HCT116 (cell line): Measurements from ENCODE around the gene MPIG6B. TPM values are rescaled to one million over a fixed set of nuclear protein-coding genes. Genes with fewer than 3 reads are reported as not detected.

Source experiments
- ATAC-seq: fragments of 200-7000 bp; cut with Tn5 transposase; 2 replicates; pipeline ENCODE4 v1.9.1; 2020; ENCODE audit warnings: mild to moderate bottlenecking, moderate library complexity
- BruUV-seq: library from RNA; stranded (reverse); fragments of 400-500 nt; replicated peaks from 2 replicates; lab custom pipeline; 2021; lab: Mats Ljungman, UMichigan
- CTCF ChIA-PET: fragments of 300-600 bp; sonication (Branson Sonifier 250); formaldehyde crosslinking; loops from one replicate; lab custom pipeline; 2021; ENCODE audit warnings: antibody characterized with exemption; lab: Charles Lee
- POLR2A ChIA-PET: fragments of 300-600, 350-600 bp; sonication (Branson Sonifier 250); formaldehyde crosslinking; loops from one replicate; lab custom pipeline; 2021; ENCODE audit warnings: antibody characterized with exemption; lab: Charles Lee
- RAD21 ChIA-PET, 2 experiments: fragments of 300-600 bp; sonication (Branson Sonifier 250); formaldehyde crosslinking; loops; one replicate each; lab custom pipeline; 2023; ENCODE audit warnings: low total read pairs in 2 of 2; ENCODE audit not compliant: uncharacterized antibody in 2 of 2, unreplicated experiment in 2 of 2, low non-redundant PET in 1 of 2; lab: Charles Lee
- DNase-seq: peaks from one replicate; pipeline ENCODE4 v3.0.0-alpha.2; 2010; ENCODE audit warnings: low read depth, low spot score
- H2AFZ ChIP-seq: fragments of 200-600 bp; shearing (Covaris generic), sonication (generic); 2 replicates; pipeline ENCODE4 v1.6.1; 2017; ENCODE audit warnings: low read depth, mixed run types, mixed read lengths, antibody characterized with exemption, low read length; ENCODE audit not compliant: poor library complexity, severe bottlenecking
- H3K27ac ChIP-seq: 2 replicates; pipeline ENCODE4 v1.5.1; 2012; ENCODE audit warnings: low read depth, low read length
- H3K27me3 ChIP-seq: fragments of 200-600 bp; sonication (generic); 2 replicates; pipeline ENCODE4 v1.6.1; 2016; ENCODE audit warnings: mixed run types, low read length, mixed read lengths; ENCODE audit not compliant: insufficient read depth
- H3K36me3 ChIP-seq, 2 experiments: fragments of 200-500 bp in 1 of 2; fragments of 200-600 bp in 1 of 2; sonication (Bioruptor generic) in 1 of 2; sonication (generic) in 1 of 2; 2 replicates each; pipeline versions ENCODE4 v1.5.1 to v1.6.1; 2014 to 2016; ENCODE audit warnings: low read length in 2 of 2, inconsistent platforms in 1 of 2, mixed read lengths in 1 of 2, mixed run types in 1 of 2; ENCODE audit not compliant: insufficient read depth in 2 of 2, control insufficient read depth in 1 of 2
- H3K4me1 ChIP-seq, 2 experiments: fragments of 200-600 bp in 1 of 2; sonication (generic) in 1 of 2; 2 replicates each; pipeline versions ENCODE4 v1.5.1 to v1.6.1; 2012 to 2017; ENCODE audit warnings: low read length in 2 of 2, inconsistent platforms in 1 of 2, mild to moderate bottlenecking in 1 of 2, mixed read lengths in 1 of 2, mixed run types in 1 of 2, moderate library complexity in 1 of 2; ENCODE audit not compliant: insufficient read depth in 2 of 2, control insufficient read depth in 1 of 2
- H3K4me2 ChIP-seq: fragments of 200-600 bp; sonication (generic); 2 replicates; pipeline ENCODE4 v1.6.1; 2017; ENCODE audit warnings: mixed run types, low read length, mixed read lengths
- H3K4me3 ChIP-seq, 2 experiments: fragments of 200-600 bp in 1 of 2; sonication (generic) in 1 of 2; replicated peaks in 1 of 2; 2 replicates each; pipeline ENCODE4 v1.5.1; 2011 to 2016; ENCODE audit warnings: low read length in 2 of 2, control low read depth in 1 of 2, low read depth in 1 of 2, mild to moderate bottlenecking in 1 of 2, mixed read lengths in 1 of 2, mixed run types in 1 of 2
- H3K79me2 ChIP-seq: fragments of 200-600 bp; sonication (generic); 2 replicates; pipeline ENCODE4 v1.6.1; 2017; ENCODE audit warnings: mild to moderate bottlenecking, mixed run types, low read length, moderate library complexity, mixed read lengths; ENCODE audit not compliant: insufficient read depth
- H3K9ac ChIP-seq: fragments of 200-600 bp; sonication (generic); 2 replicates; pipeline ENCODE4 v1.6.1; 2016; ENCODE audit warnings: low read length, mixed read lengths
- H3K9me2 ChIP-seq: fragments of 200-600 bp; sonication (generic), shearing (Covaris generic); 2 replicates; pipeline ENCODE4 v1.6.1; 2017; ENCODE audit warnings: mixed run types, mild to moderate bottlenecking, moderate library complexity; ENCODE audit not compliant: insufficient read depth
- H3K9me3 ChIP-seq, 2 experiments: fragments of 200-500 bp in 1 of 2; fragments of 200-600 bp in 1 of 2; sonication (Bioruptor generic) in 1 of 2; sonication (generic) in 1 of 2; 2 replicates each; pipeline ENCODE4 v1.6.1; 2014 to 2017; ENCODE audit warnings: low read length in 2 of 2, mixed read lengths in 2 of 2, inconsistent platforms in 1 of 2, low read depth in 1 of 2, mild to moderate bottlenecking in 1 of 2, mixed run types in 1 of 2, moderate library complexity in 1 of 2; ENCODE audit not compliant: control insufficient read depth in 1 of 2, insufficient read depth in 1 of 2
- H4K20me1 ChIP-seq: fragments of 200-600 bp; sonication (generic), shearing (Covaris generic); 2 replicates; pipeline ENCODE4 v1.6.1; 2017; ENCODE audit warnings: mixed run types, mild to moderate bottlenecking, moderate library complexity; ENCODE audit not compliant: insufficient read depth
- ATF3 ChIP-seq: IDR thresholded peaks from 2 replicates; pipeline ENCODE4 v1.6.1; 2012
- ELF1 ChIP-seq: IDR thresholded peaks from 2 replicates; pipeline ENCODE4 v1.6.1; 2012; ENCODE audit warnings: low read depth, borderline replicate concordance
- EZH2 ChIP-seq: fragments of 200-600 bp; sonication (generic); IDR thresholded peaks from 2 replicates; pipeline ENCODE4 v1.6.1; 2017; ENCODE audit warnings: antibody characterized with exemption, mixed run types
- FOSL1 ChIP-seq: IDR thresholded peaks from 2 replicates; pipeline ENCODE4 v1.6.1; 2012; ENCODE audit warnings: low read depth
- MAX ChIP-seq: IDR thresholded peaks from 2 replicates; pipeline ENCODE4 v1.6.1; 2012
- POLR2A ChIP-seq: IDR thresholded peaks from 2 replicates; pipeline ENCODE4 v1.7.0; 2011; ENCODE audit warnings: borderline replicate concordance; ENCODE audit not compliant: insufficient read depth, insufficient read length; ENCODE audit errors: extremely low read depth
- POLR2AphosphoS5 ChIP-seq: IDR thresholded peaks from 2 replicates; pipeline ENCODE4 v1.6.1; 2011; ENCODE audit warnings: mild to moderate bottlenecking, low read depth, low read length, moderate library complexity
- RAD21 ChIP-seq: IDR thresholded peaks from 2 replicates; pipeline ENCODE4 v1.6.1; 2012; ENCODE audit warnings: low read depth, mild to moderate bottlenecking
- SIN3A ChIP-seq: IDR thresholded peaks from 2 replicates; pipeline ENCODE4 v1.6.1; 2012; ENCODE audit warnings: low read depth
- SP1 ChIP-seq: IDR thresholded peaks from 2 replicates; pipeline ENCODE4 v1.6.1; 2012; ENCODE audit warnings: low read depth
- YY1 ChIP-seq: IDR thresholded peaks from 2 replicates; pipeline ENCODE4 v1.6.1; 2011; ENCODE audit warnings: low read length, low read depth, moderate library complexity, mild to moderate bottlenecking; ENCODE audit not compliant: insufficient replicate concordance; ENCODE audit errors: extremely low read depth
- ZFX ChIP-seq: fragments of 450-650 bp; IDR thresholded peaks from 2 replicates; pipeline ENCODE4 v1.6.1; 2017
- intact Hi-C: fragments of 100-400 bp; cut with micrococcal nuclease; formaldehyde crosslinking; loops from 2 replicates; pipeline ENCODE4 v1.10.0; 2022
- total RNA-seq: library from RNA; stranded (reverse); gene quantifications from one replicate; pipeline ENCODE4 v1.2.1, GENCODE V29; 2021; ENCODE audit not compliant: unreplicated experiment

The MPIG6B gene
- total RNA-seq, 1 experiment from 2014 or later: 0.42 TPM

- Histone ChIP-seq H3K27me3 (no peaks in the 10 kb centered on the region), H3K4me1 (peaks cover 12 to 35% of the 10 kb centered on the region in 2 experiments; a peak in 3 of 4 replicates), H3K9me2 (no peaks in the 10 kb centered on the region), H3K9me3 (no peaks in the 10 kb centered on the region), H3K36me3 (peaks cover 0 to 5% of the 10 kb centered on the region in 2 experiments; a peak in 1 of 4 replicates), H4K20me1 (no peaks in the 10 kb centered on the region), H3K9ac (no peak overlapping the region), H3K4me3 (no peak overlapping the region)
- BruUV-seq: no TSS peak
- ChIA-PET POLR2A (no interaction called here), RAD21 (no interaction called here), CTCF (interaction anchor here (0.9 kb wide), 1 partner anchor 64 kb away, joined by 5 read pairs; no protein-coding TSS in a partner anchor)
- no peak for DNase-seq
- no peak for ATAC-seq
- TF ChIP-seq MAX (no peak), YY1 (no peak), ATF3 (no peak), POLR2AphosphoS5 (no peak), POLR2A (no peak)
- TF ChIP-seq, all 23 proteins: peak for 0
- intact Hi-C loops: no loop called here
- Histone ChIP-seq H3K79me2 (no peaks in the 10 kb centered on the region), H3K27ac (no peak overlapping the region; the same call in 1 of the 2 replicates), H2AFZ (no peak overlapping the region), H3K4me2 (no peak overlapping the region)
Measured at GRCh38 chr6:31765910-31766794, 43.0 kb downstream of the MPIG6B start.

- RAD21 ChIA-PET: no interaction called here
- BruUV-seq: no TSS peak
Measured at GRCh38 chr6:31767096-31767645, 44.0 kb downstream of the MPIG6B start.

More at GRCh38 chr6:31767096-31767645, 44.0 kb downstream of the MPIG6B start:
- Histone ChIP-seq H3K27ac (no peak overlapping the region), H4K20me1 (no peaks in the 10 kb centered on the region), H3K9me3 (no peaks in the 10 kb centered on the region), H3K27me3 (no peaks in the 10 kb centered on the region), H3K79me2 (no peaks in the 10 kb centered on the region), H3K9ac (no peak overlapping the region), H2AFZ (no peak overlapping the region), H3K36me3 (no peaks in the 10 kb centered on the region), H3K4me2 (no peak overlapping the region), H3K9me2 (no peaks in the 10 kb centered on the region), H3K4me3 (no peak overlapping the region), H3K4me1 (peaks cover 14 to 38% of the 10 kb centered on the region in 2 experiments; a peak in 3 of 4 replicates)
- no peak for ATAC-seq
- intact Hi-C loops: no loop called here
- TF ChIP-seq SIN3A (no peak), ATF3 (no peak), EZH2 (no peak), ELF1 (no peak), ZFX (no peak), SP1 (no peak), YY1 (no peak), FOSL1 (no peak), RAD21 (no peak), POLR2A (no peak)
- no peak for DNase-seq
- CTCF ChIA-PET: no interaction called here
- POLR2A ChIA-PET: no interaction called here
